ENCODE data around the gene DNAJA1. TPM values are rescaled to one million over a fixed set of nuclear protein-coding genes. Genes with fewer than 3 reads are reported as not detected.

DNAJA1 gene
- total and polyA plus RNA-seq, 2 donors (not counting 3 experiments of a cell fraction or from before 2014, with no cell fraction given), result 72.9 to 182 TPM

DNA sequence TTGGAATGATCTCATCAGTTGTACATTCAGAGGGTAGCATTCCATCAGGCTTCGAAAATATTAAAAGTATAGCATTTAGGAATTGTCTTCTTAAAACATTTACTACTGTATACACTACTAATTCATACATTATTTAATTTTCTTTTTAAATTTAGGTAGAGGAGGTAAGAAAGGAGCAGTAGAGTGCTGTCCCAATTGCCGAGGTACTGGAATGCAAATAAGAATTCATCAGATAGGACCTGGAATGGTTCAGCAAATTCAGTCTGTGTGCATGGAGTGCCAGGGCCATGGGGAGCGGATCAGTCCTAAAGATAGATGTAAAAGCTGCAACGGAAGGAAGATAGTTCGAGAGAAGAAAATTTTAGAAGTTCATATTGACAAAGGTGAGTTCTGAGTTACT, 5.2 kb downstream of the DNAJA1 start:
- Histone ChIP-seq H3K36me3 (ENCODE audit: control insufficient read depth in 2 of 2, extremely low read depth in 1 of 2, insufficient read depth in 2 of 2, low read length in 2 of 2) (peaks cover 16 to 46% of the 10 kb centered on the region in 2 experiments), H3K27me3 (ENCODE audit: control insufficient read depth in 2 of 2, insufficient read depth in 2 of 2, low read length in 2 of 2) (no peaks in the 10 kb centered on the region), H3K9me3 (replicated peaks; ENCODE audit: control insufficient read depth, insufficient read depth, low read length) (no peaks in the 10 kb centered on the region), H3K9ac (replicated peaks; ENCODE audit: extremely low read depth, insufficient read depth, low read length) (no peak overlapping the region), H3K4me2 (ENCODE audit: insufficient read depth, low read length) (no peak overlapping the region), H3K9me1 (replicated peaks; ENCODE audit: control insufficient read depth, extremely low read depth, insufficient read depth, low read length) (no peaks in the 10 kb centered on the region), H3K4me1 (ENCODE audit: control insufficient read depth, extremely low read depth, insufficient read depth, low read length) (peaks cover 28% of the 10 kb centered on the region), H2AFZ (ENCODE audit: low read depth, low read length) (no peak overlapping the region), H4K20me1 (replicated peaks; ENCODE audit: control insufficient read depth, extremely low read depth, insufficient read depth, low read length) (peaks cover 23% of the 10 kb centered on the region), H3K4me3 (replicated peaks in 1 of 3; ENCODE audit: insufficient read depth in 1 of 3, low read depth in 1 of 3, low read length in 3 of 3) (no peak overlapping the region), H3K79me2 (ENCODE audit: control insufficient read depth, insufficient read depth, low read length) (peaks cover 93% of the 10 kb centered on the region), H3K27ac (ENCODE audit: insufficient read depth, low read depth, low read length) (no peak overlapping the region)
- POLR2A ChIA-PET, result no interaction called here
- TF ChIP-seq, protein P1, sequence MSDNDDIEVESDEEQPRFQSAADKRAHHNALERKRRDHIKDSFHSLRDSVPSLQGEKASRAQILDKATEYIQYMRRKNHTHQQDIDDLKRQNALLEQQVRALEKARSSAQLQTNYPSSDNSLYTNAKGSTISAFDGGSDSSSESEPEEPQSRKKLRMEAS (IDR thresholded peaks at IDR 0.05; ENCODE audit: insufficient read depth, insufficient read length), result no peak
- FAIRE-seq (no peak), DNase-seq (ENCODE audit: low read depth, low spot score) (no peak)
- no TSS peak for BruUV-seq (replicated peaks)
- dilution Hi-C loops (cut with MboI; ENCODE audit: extremely low pct_ligation_motif_present, low sequenced_read_pairs), result no loop called here
- intact Hi-C loops (cut with micrococcal nuclease), result no loop called here
- CTCF ChIA-PET, result interaction anchor here (0.6 to 1.2 kb wide), 2 partner anchors 10 to 482 kb away, joined by 3 read pairs; no protein-coding TSS in a partner anchor

DNA sequence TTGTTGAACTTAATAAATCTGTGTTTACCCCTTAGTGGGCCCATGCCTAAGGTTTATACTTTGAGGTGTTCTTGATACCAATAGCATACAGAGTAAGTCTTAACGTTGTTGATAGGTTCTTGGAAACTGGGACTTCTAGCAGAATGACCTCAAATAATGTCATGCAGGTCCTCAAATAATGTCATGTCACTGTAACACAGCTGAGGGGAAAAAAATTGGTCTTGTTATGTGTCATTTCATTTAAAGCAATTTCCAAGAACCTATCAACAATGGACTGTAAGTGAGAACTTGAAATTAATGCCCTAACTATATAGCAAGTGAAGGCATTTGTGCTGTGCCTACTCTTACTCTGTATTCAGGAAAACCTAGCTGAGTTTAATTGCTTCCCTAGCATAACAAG, 7.2 kb downstream of the DNAJA1 start:
- H3K4me2 ChIP-seq (ENCODE audit: insufficient read depth, low read length), result no peak overlapping the region
- peaks cover 75% of the 10 kb centered on the region for H3K79me2 ChIP-seq (ENCODE audit: control insufficient read depth, insufficient read depth, low read length)
- no peaks in the 10 kb centered on the region for H3K9me3 ChIP-seq (replicated peaks; ENCODE audit: control insufficient read depth, insufficient read depth, low read length)
- dilution Hi-C loops (cut with MboI; ENCODE audit: extremely low pct_ligation_motif_present, low sequenced_read_pairs), result no loop called here
- FAIRE-seq (no peak), DNase-seq (ENCODE audit: low read depth, low spot score) (no peak)
- CTCF ChIA-PET, result no interaction called here
- POLR2A ChIA-PET, result no interaction called here
- H3K27ac ChIP-seq (ENCODE audit: insufficient read depth, low read depth, low read length), result no peak overlapping the region
- TF ChIP-seq POLR2A (IDR thresholded peaks at IDR 0.05; ENCODE audit: low read depth, low read length), result no peak
- no peak for TF ChIP-seq POLR2AphosphoS5 (IDR thresholded peaks at IDR 0.05; ENCODE audit: insufficient read depth, low read depth, low read length)
- TF ChIP-seq, protein P2, sequence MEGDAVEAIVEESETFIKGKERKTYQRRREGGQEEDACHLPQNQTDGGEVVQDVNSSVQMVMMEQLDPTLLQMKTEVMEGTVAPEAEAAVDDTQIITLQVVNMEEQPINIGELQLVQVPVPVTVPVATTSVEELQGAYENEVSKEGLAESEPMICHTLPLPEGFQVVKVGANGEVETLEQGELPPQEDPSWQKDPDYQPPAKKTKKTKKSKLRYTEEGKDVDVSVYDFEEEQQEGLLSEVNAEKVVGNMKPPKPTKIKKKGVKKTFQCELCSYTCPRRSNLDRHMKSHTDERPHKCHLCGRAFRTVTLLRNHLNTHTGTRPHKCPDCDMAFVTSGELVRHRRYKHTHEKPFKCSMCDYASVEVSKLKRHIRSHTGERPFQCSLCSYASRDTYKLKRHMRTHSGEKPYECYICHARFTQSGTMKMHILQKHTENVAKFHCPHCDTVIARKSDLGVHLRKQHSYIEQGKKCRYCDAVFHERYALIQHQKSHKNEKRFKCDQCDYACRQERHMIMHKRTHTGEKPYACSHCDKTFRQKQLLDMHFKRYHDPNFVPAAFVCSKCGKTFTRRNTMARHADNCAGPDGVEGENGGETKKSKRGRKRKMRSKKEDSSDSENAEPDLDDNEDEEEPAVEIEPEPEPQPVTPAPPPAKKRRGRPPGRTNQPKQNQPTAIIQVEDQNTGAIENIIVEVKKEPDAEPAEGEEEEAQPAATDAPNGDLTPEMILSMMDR (IDR thresholded peaks at IDR 0.05; ENCODE audit: extremely low read depth in 1 of 2, insufficient read depth in 1 of 2, low read depth in 1 of 2, low read length in 2 of 2), result no peak
- TF ChIP-seq MYC (IDR thresholded peaks at IDR 0.05; ENCODE audit: low read depth, low read length), result no peak
- TF ChIP-seq, protein P1 (IDR thresholded peaks at IDR 0.05; ENCODE audit: insufficient read depth, insufficient read length), result no peak
- no peak for TF ChIP-seq EZH2 (IDR thresholded peaks at IDR 0.05; ENCODE audit: borderline replicate concordance, low read depth, low read length, severe bottlenecking)
- no peak for TF ChIP-seq FOS (IDR thresholded peaks at IDR 0.05; ENCODE audit: borderline replicate concordance, insufficient read depth, low read length)
- no peak for TF ChIP-seq JUN (IDR thresholded peaks at IDR 0.05; ENCODE audit: borderline replicate concordance, insufficient read depth, insufficient read length, low read depth)
- no peak for TF ChIP-seq GATA2 (IDR thresholded peaks at IDR 0.05; ENCODE audit: insufficient read depth, insufficient read length, low read depth, low read length)
- no TSS peak for BruUV-seq (replicated peaks)
- no peak overlapping the region for H2AFZ ChIP-seq (ENCODE audit: low read depth, low read length)
- H4K20me1 ChIP-seq (replicated peaks; ENCODE audit: control insufficient read depth, extremely low read depth, insufficient read depth, low read length), result peaks cover 13% of the 10 kb centered on the region
- H3K9ac ChIP-seq (replicated peaks; ENCODE audit: extremely low read depth, insufficient read depth, low read length), result no peak overlapping the region
- no peaks in the 10 kb centered on the region for H3K9me1 ChIP-seq (replicated peaks; ENCODE audit: control insufficient read depth, extremely low read depth, insufficient read depth, low read length)
- H3K4me3 ChIP-seq (replicated peaks in 1 of 3; ENCODE audit: insufficient read depth in 1 of 3, low read depth in 1 of 3, low read length in 3 of 3), result no peak overlapping the region
- H3K4me1 ChIP-seq (ENCODE audit: control insufficient read depth, extremely low read depth, insufficient read depth, low read length), result peaks cover 21% of the 10 kb centered on the region
- H3K36me3 ChIP-seq (ENCODE audit: control insufficient read depth in 2 of 2, extremely low read depth in 1 of 2, insufficient read depth in 2 of 2, low read length in 2 of 2), result peaks cover 32 to 48% of the 10 kb centered on the region in 2 experiments
- intact Hi-C loops (cut with micrococcal nuclease), result no loop called here
- no peaks in the 10 kb centered on the region for H3K27me3 ChIP-seq (ENCODE audit: control insufficient read depth in 2 of 2, insufficient read depth in 2 of 2, low read length in 2 of 2)

Data from endothelial cell of umbilical vein (primary cell).